ENCODE results near the gene RASA2. TPM values are rescaled to one million over a fixed set of nuclear protein-coding genes. Genes with fewer than 3 reads are reported as not detected.

Gene RASA2
- total and polyA plus RNA-seq, 2 of the 8 experiments (the other 6 are each of a cell fraction or from before 2014, with no cell fraction given), result 3.5 to 15.9 TPM

- H3K4me3 ChIP-seq (ENCODE audit: extremely low read depth in 1 of 4, insufficient read depth in 2 of 4, low read depth in 3 of 4, low read length in 4 of 4), result no peak overlapping the region
- DNase-seq (ENCODE audit: low read depth in 1 of 2, low spot score in 2 of 2), result no peak
Measured at GRCh38 chr3:141650783-141651182, 164.0 kb downstream of the RASA2 start.

More at GRCh38 chr3:141650783-141651182, 164.0 kb downstream of the RASA2 start:
- H4K20me1 ChIP-seq (replicated peaks in 1 of 2; ENCODE audit: control insufficient read depth in 1 of 2, insufficient read depth in 2 of 2, low read length in 2 of 2), result no peaks in the 10 kb centered on the region
- no peak overlapping the region for H3K4ac ChIP-seq (replicated peaks; ENCODE audit: insufficient read length, low read depth, low read length)
- FAIRE-seq, result no peak
- no peak overlapping the region for H4K8ac ChIP-seq (ENCODE audit: extremely low read depth, insufficient read depth, low read length)
- H2BK12ac ChIP-seq (ENCODE audit: low read depth, low read length), result no peak overlapping the region
- no peak for TF ChIP-seq SP1 (IDR thresholded peaks at IDR 0.05; ENCODE audit: low read depth, low read length)
- no peak for TF ChIP-seq FOSL1 (IDR thresholded peaks at IDR 0.05; ENCODE audit: insufficient read depth, low read depth, low read length)
- no peak for TF ChIP-seq GABPA (IDR thresholded peaks at IDR 0.05; ENCODE audit: borderline replicate concordance, insufficient read depth, low read length)
- no peak for TF ChIP-seq POLR2AphosphoS5 (IDR thresholded peaks at IDR 0.05; ENCODE audit: low read depth, low read length)
- no peak for TF ChIP-seq ATF2 (IDR thresholded peaks at IDR 0.05; ENCODE audit: low read length)
- TF ChIP-seq SP2 (IDR thresholded peaks at IDR 0.05; ENCODE audit: low read length), result no peak
- TF ChIP-seq, protein P1, sequence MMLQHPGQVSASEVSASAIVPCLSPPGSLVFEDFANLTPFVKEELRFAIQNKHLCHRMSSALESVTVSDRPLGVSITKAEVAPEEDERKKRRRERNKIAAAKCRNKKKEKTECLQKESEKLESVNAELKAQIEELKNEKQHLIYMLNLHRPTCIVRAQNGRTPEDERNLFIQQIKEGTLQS (IDR thresholded peaks at IDR 0.05; ENCODE audit: insufficient read depth, low read depth, low read length), result no peak
- TF ChIP-seq MAFK (IDR thresholded peaks at IDR 0.05; ENCODE audit: low read depth, low read length), result no peak
- no peak for TF ChIP-seq SP4 (IDR thresholded peaks at IDR 0.05; ENCODE audit: low read length)
- TF ChIP-seq POU5F1 (IDR thresholded peaks at IDR 0.05; ENCODE audit: low read depth, low read length), result no peak
- no peak for TF ChIP-seq RAD21 (IDR thresholded peaks at IDR 0.05 in 1 of 2, conservative IDR thresholded peaks at IDR 0.05 in 1 of 2; ENCODE audit: low read depth in 2 of 2, low read length in 2 of 2)
- H2BK120ac ChIP-seq (replicated peaks; ENCODE audit: low read depth, low read length), result no peak overlapping the region
- no peak overlapping the region for H4K91ac ChIP-seq (replicated peaks; ENCODE audit: insufficient read length, low read length)
- H3K9me3 ChIP-seq (ENCODE audit: insufficient read depth in 2 of 2, low read depth in 1 of 2, low read length in 1 of 2), result no peaks in the 10 kb centered on the region
- H2BK5ac ChIP-seq (ENCODE audit: low read depth, low read length), result no peak overlapping the region
- no peaks in the 10 kb centered on the region for H3K79me1 ChIP-seq (ENCODE audit: low read depth, low read length)
- no peak overlapping the region for H3K9ac ChIP-seq (replicated peaks in 1 of 4; ENCODE audit: extremely low read depth in 1 of 4, low read depth in 3 of 4, low read length in 3 of 4)
- H3K36me3 ChIP-seq (ENCODE audit: control insufficient read depth in 2 of 4, insufficient read depth in 4 of 4, low read length in 3 of 4), result no peaks in the 10 kb centered on the region
- H3K79me2 ChIP-seq (ENCODE audit: control insufficient read depth in 1 of 2, insufficient read depth in 2 of 2, low read length in 2 of 2), result no peaks in the 10 kb centered on the region
- H3K23me2 ChIP-seq (ENCODE audit: low read depth, low read length), result no peaks in the 10 kb centered on the region
- H2AFZ ChIP-seq (ENCODE audit: low read length), result no peak overlapping the region
- H2AK5ac ChIP-seq (ENCODE audit: low read depth, low read length), result no peak overlapping the region
- CTCF ChIA-PET (ENCODE audit: partially characterized antibody), result no interaction called here
- H3K56ac ChIP-seq (replicated peaks; ENCODE audit: insufficient read length, low read depth, low read length), result no peak overlapping the region
- H2BK20ac ChIP-seq (ENCODE audit: low read length), result no peak overlapping the region
- H3K23ac ChIP-seq (ENCODE audit: insufficient read length), result no peak overlapping the region
- POLR2A ChIA-PET (ENCODE audit: partially characterized antibody), result no interaction called here
- H2BK15ac ChIP-seq (ENCODE audit: low read length), result no peak overlapping the region
- no peak overlapping the region for H4K5ac ChIP-seq (ENCODE audit: insufficient read length, low read depth, low read length)
- peaks cover 0 to 5% (median 0%) of the 10 kb centered on the region in 4 experiments; a peak in 1 of 7 replicates for H3K4me1 ChIP-seq (replicated peaks in 1 of 4; ENCODE audit: control insufficient read depth in 3 of 4, insufficient read depth in 4 of 4, low read length in 3 of 4)
- H3K27ac ChIP-seq (ENCODE audit: low read depth, low read length), result no peak overlapping the region
- H3K18ac ChIP-seq (ENCODE audit: extremely low read depth, low read length), result no peak overlapping the region
- WGBS, 2 experiments (ENCODE audit: extremely low coverage in 1 of 2, insufficient coverage in 1 of 2, insufficient read length in 1 of 2, insufficient replicate concordance in 2 of 2, low coverage in 1 of 2, low lambda C conversion rate in 2 of 2, missing lambda C conversion rate in 1 of 2), result 88% methylated on average over 2 of the region's 2 CpGs; no CpG with 5 or more reads in 1 of the 2 experiments
- no peaks in the 10 kb centered on the region for H3K27me3 ChIP-seq (replicated peaks in 1 of 4; ENCODE audit: control insufficient read depth in 3 of 4, extremely low read depth in 1 of 4, insufficient read depth in 3 of 4, low read length in 3 of 4)
- H3K14ac ChIP-seq (ENCODE audit: insufficient read length), result no peak overlapping the region
- no peak overlapping the region for H3K4me2 ChIP-seq (ENCODE audit: insufficient read depth in 1 of 2, low read depth in 2 of 2, low read length in 2 of 2)

All from H1 (cell line).